Measurements from ENCODE around the gene RASA1.
"Not testable (repeated sequence)": the region's sequence is repeated elsewhere in the genome, so short reads cannot be mapped to it uniquely, and the experiment has no call there.

The RASA1 gene

GRCh38 chr5:87282269-87282668 lies 14.6 kb downstream of the RASA1 start:
- no peak for DNase-seq (ENCODE audit: low spot score)

- not testable (repeated sequence) for DNase-seq (ENCODE audit: low spot score)
These were observed 19.6 kb downstream of the RASA1 start for GRCh38 chr5:87287266-87287665.

GRCh38 chr5:87298692-87299362 lies 31.1 kb downstream of the RASA1 start:
- DNase-seq (ENCODE audit: low spot score): no peak

- no peak for DNase-seq (ENCODE audit: low spot score)
These were observed 32.5 kb downstream of the RASA1 start for GRCh38 chr5:87300176-87300575.

- no peak for DNase-seq (ENCODE audit: low spot score)
These were observed 33.1 kb downstream of the RASA1 start for GRCh38 chr5:87300744-87301143.

- DNase-seq (ENCODE audit: low spot score): no peak
These were observed 34.4 kb downstream of the RASA1 start for GRCh38 chr5:87302061-87302460.

- DNase-seq (ENCODE audit: low spot score): no peak
These were observed 35.6 kb downstream of the RASA1 start for GRCh38 chr5:87303324-87303723.

- not testable (repeated sequence) for DNase-seq (ENCODE audit: low spot score)
These were observed 38.4 kb downstream of the RASA1 start for GRCh38 chr5:87306090-87306489.

GRCh38 chr5:87307796-87308423 lies 40.2 kb downstream of the RASA1 start:
- DNase-seq (ENCODE audit: low spot score): no peak

GRCh38 chr5:87311405-87312279 lies 44.0 kb downstream of the RASA1 start:
- peak; percentile 12 for DNase-seq (ENCODE audit: low spot score)

GRCh38 chr5:87313216-87313615 lies 45.5 kb downstream of the RASA1 start:
- DNase-seq (ENCODE audit: low spot score): no peak

GRCh38 chr5:87319469-87319868 lies 51.8 kb downstream of the RASA1 start:
- no peak for DNase-seq (ENCODE audit: low spot score)

GRCh38 chr5:87321605-87322004 lies 53.9 kb downstream of the RASA1 start:
- no peak for DNase-seq (ENCODE audit: low spot score)

- no peak for DNase-seq (ENCODE audit: low spot score)
These were observed 54.7 kb downstream of the RASA1 start for GRCh38 chr5:87322381-87322780.

GRCh38 chr5:87327998-87328397 lies 60.3 kb downstream of the RASA1 start:
- no peak for DNase-seq (ENCODE audit: low spot score)

- no peak for DNase-seq (ENCODE audit: low spot score)
These were observed 61.4 kb downstream of the RASA1 start for GRCh38 chr5:87329114-87329513.

GRCh38 chr5:87339986-87340385 lies 72.3 kb downstream of the RASA1 start:
- no peak for DNase-seq (ENCODE audit: low spot score)

GRCh38 chr5:87340716-87341115 lies 73.0 kb downstream of the RASA1 start:
- DNase-seq (ENCODE audit: low spot score): no peak

GRCh38 chr5:87347272-87347671 lies 79.6 kb downstream of the RASA1 start:
- no peak for DNase-seq (ENCODE audit: low spot score)

GRCh38 chr5:87347841-87348240 lies 80.2 kb downstream of the RASA1 start:
- no peak for DNase-seq (ENCODE audit: low spot score)

- no peak for DNase-seq (ENCODE audit: low spot score)
These were observed 86.8 kb downstream of the RASA1 start for GRCh38 chr5:87354496-87354895.

- no peak for DNase-seq (ENCODE audit: low spot score)
These were observed 91.4 kb downstream of the RASA1 start for GRCh38 chr5:87359106-87359505.

GRCh38 chr5:87360132-87360531 lies 92.4 kb downstream of the RASA1 start:
- DNase-seq (ENCODE audit: low spot score): no peak
